ENCODE results near the gene MSI2.

DNA sequence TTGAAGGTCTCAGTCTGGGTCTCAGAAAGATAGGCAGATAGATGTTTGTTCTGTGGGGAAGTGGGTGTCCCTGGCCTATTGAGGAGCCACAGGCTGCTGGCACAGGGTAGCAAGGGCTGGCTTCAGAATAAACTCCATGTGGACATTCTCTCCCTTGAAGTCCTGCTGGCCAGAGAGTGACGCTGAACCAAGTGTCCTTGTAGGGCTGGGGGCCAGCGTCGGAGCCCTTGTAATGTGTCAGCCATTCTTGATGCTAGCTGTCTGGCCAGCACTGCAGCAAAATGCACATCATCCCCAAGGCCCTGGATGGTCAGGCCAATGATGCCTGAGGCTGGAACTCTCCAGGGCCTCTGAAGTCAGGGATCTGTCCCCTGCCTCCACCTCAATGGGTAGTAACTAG is 385.4 kb downstream of the MSI2 start:
- TF ChIP-seq EZH2phosphoT487 (IDR thresholded peaks at IDR 0.05; ENCODE audit: insufficient read depth, low read depth) (no peak), EZH2 (IDR thresholded peaks at IDR 0.05; ENCODE audit: insufficient read depth, poor library complexity, severe bottlenecking) (no peak)

Measured in GM23248 (cell line).